CD4-positive, alpha-beta T cell (primary cell): ENCODE data around the gene TXNDC15. TPM values are rescaled to one million over a fixed set of nuclear protein-coding genes. Genes with fewer than 3 reads are reported as not detected.
A peak's percentile ranks its signal among the peaks of the same experiment; 100 is the strongest.

Experiments used
- ATAC-seq: fragments of 200-7000 bp; cut with Tn5 transposase; one replicate; pipeline ENCODE4 v1.10.0; 2022; ENCODE audit warnings: mild to moderate bottlenecking; ENCODE audit not compliant: poor library complexity
- CTCF ChIA-PET: fragments of 350-600 bp; sonication (Branson Sonifier 250); formaldehyde crosslinking; loops from one replicate; lab custom pipeline; 2021; ENCODE audit warnings: antibody characterized with exemption, inconsistent platforms; lab: Charles Lee
- POLR2A ChIA-PET: fragments of 350-600 bp; sonication (Branson Sonifier 250); formaldehyde crosslinking; loops from one replicate; lab custom pipeline; 2021; ENCODE audit warnings: antibody characterized with exemption, inconsistent platforms; lab: Charles Lee
- DNase-seq, 14 experiments: peaks; one replicate each; pipeline ENCODE4 v3.0.0-alpha.2; 2013 to 2020; ENCODE audit warnings: mixed read lengths in 2 of 14
- H3K27ac ChIP-seq, 2 donors: one replicate each; pipeline versions ENCODE4 v1.5.1 to v1.7.0; 2013; ENCODE audit warnings: low read length in 2 of 2, low read depth in 1 of 2, mild to moderate bottlenecking in 1 of 2
- H3K27me3 ChIP-seq, 2 experiments: 1 replicate in 1 of 2; 2 replicates in 1 of 2; pipeline versions ENCODE4 v1.6.1 to v1.7.0; 2013; ENCODE audit warnings: low read length in 2 of 2, control low read depth in 1 of 2, mild to moderate bottlenecking in 1 of 2, moderate library complexity in 1 of 2; ENCODE audit not compliant: insufficient read depth in 2 of 2, control insufficient read depth in 1 of 2
- H3K36me3 ChIP-seq: one replicate; pipeline ENCODE4 v1.6.1; 2013; ENCODE audit warnings: low read length, control low read depth; ENCODE audit not compliant: insufficient read depth
- H3K4me1 ChIP-seq: one replicate; pipeline ENCODE4 v1.6.1; 2013; ENCODE audit warnings: low read length, control low read depth; ENCODE audit not compliant: insufficient read depth
- H3K4me3 ChIP-seq: one replicate; pipeline ENCODE4 v1.5.1; 2013; ENCODE audit warnings: mild to moderate bottlenecking, low read length, moderate library complexity
- H3K9me3 ChIP-seq, 2 experiments: 1 replicate in 1 of 2; 2 replicates in 1 of 2; pipeline versions ENCODE4 v1.6.1 to v1.7.0; 2013; ENCODE audit warnings: low read length in 2 of 2, mild to moderate bottlenecking in 2 of 2, control low read depth in 1 of 2, moderate library complexity in 1 of 2; ENCODE audit not compliant: control insufficient read depth in 1 of 2, insufficient read depth in 1 of 2
- H3K27ac Mint-ChIP-seq: one replicate; pipeline ENCODE4 v1.8.0; 2020; ENCODE audit warnings: mixed read lengths
- H3K27me3 Mint-ChIP-seq: one replicate; pipeline ENCODE4 v1.8.0; 2021; ENCODE audit warnings: mixed read lengths
- H3K36me3 Mint-ChIP-seq: one replicate; pipeline ENCODE4 v1.8.0; 2021; ENCODE audit warnings: low read depth, mixed read lengths
- H3K4me1 Mint-ChIP-seq: one replicate; pipeline ENCODE4 v1.8.0; 2021; ENCODE audit warnings: low read depth, mixed read lengths
- H3K4me3 Mint-ChIP-seq: one replicate; pipeline ENCODE4 v1.8.0; 2020; ENCODE audit warnings: mild to moderate bottlenecking, mixed read lengths
- H3K9me3 Mint-ChIP-seq: one replicate; pipeline ENCODE4 v1.8.0; 2020; ENCODE audit warnings: mixed read lengths
- CTCF ChIP-seq: fragments of 200-600 bp; IDR thresholded peaks from one replicate; pipeline ENCODE4 v1.8.0; 2022; ENCODE audit warnings: antibody characterized with exemption, mild to moderate bottlenecking
- intact Hi-C, 2 experiments: fragments of 100-400 bp; cut with DNase I in 1 of 2; cut with micrococcal nuclease in 1 of 2; formaldehyde crosslinking; loops; one replicate each; pipeline versions ENCODE4 v1.15.1 to v1.9.0; 2023 to 2025; cut with DNase I, micrococcal nuclease
- total RNA-seq, 174 experiments: library from RNA in 2 of 174; stranded (reverse) in 2 of 174; gene quantifications; one replicate each; pipeline ENCODE4 v1.2.3 and lab custom pipeline; 2021 to 2026

TXNDC15 gene
- total RNA-seq, 2 experiments from 2014 or later, result 19.6 to 20.0 TPM

GRCh38 chr5:134917070-134917815, 43.1 kb downstream of the TXNDC15 start:
- no peaks in the 10 kb centered on the region for H3K27me3 Mint-ChIP-seq
- H3K36me3 Mint-ChIP-seq, result peaks cover 52% of the 10 kb centered on the region
- ATAC-seq, result no peak
- Histone ChIP-seq H3K27me3 (no peaks in the 10 kb centered on the region), H3K4me3 (no peak overlapping the region), H3K27ac (no peak overlapping the region), H3K9me3 (no peaks in the 10 kb centered on the region), H3K4me1 (no peaks in the 10 kb centered on the region), H3K36me3 (peaks cover 35% of the 10 kb centered on the region)
- H3K9me3 Mint-ChIP-seq, result no peaks in the 10 kb centered on the region
- intact Hi-C loops, result loop anchor here in 1 of 2 experiments (5.0 kb wide), 2 partner anchors 275 to 415 kb away; no protein-coding TSS in a partner anchor
- H3K4me3 Mint-ChIP-seq, result no peak overlapping the region
- POLR2A ChIA-PET, result no interaction called here
- CTCF ChIA-PET, result interaction anchor here (1.2 kb wide), 1 partner anchor 12 kb away, joined by 4 read pairs; the partner anchor contains the start of gene PCBD2
- no peak for TF ChIP-seq CTCF
- peaks cover 12% of the 10 kb centered on the region for H3K4me1 Mint-ChIP-seq
- H3K27ac Mint-ChIP-seq, result no peak overlapping the region
- DNase-seq, result peak in 1 of 14 experiments; percentile 9

GRCh38 chr5:134918861-134919260, 44.7 kb downstream of the TXNDC15 start:
- no peak overlapping the region for H3K27ac Mint-ChIP-seq
- H3K27ac ChIP-seq, result no peak overlapping the region
- H3K36me3 ChIP-seq, result peaks cover 25% of the 10 kb centered on the region
- no peaks in the 10 kb centered on the region for H3K9me3 ChIP-seq
- H3K4me1 Mint-ChIP-seq, result peaks cover 12% of the 10 kb centered on the region
- no peak overlapping the region for H3K4me3 ChIP-seq
- H3K4me1 ChIP-seq, result no peaks in the 10 kb centered on the region
- H3K36me3 Mint-ChIP-seq, result peaks cover 54% of the 10 kb centered on the region
- DNase-seq, result no peak
- ChIA-PET POLR2A (no interaction called here), CTCF (interaction anchor here (1.0 kb wide), 1 partner anchor 14 kb away, joined by 3 read pairs; the partner anchor contains the start of gene PCBD2)
- H3K27me3 Mint-ChIP-seq, result no peaks in the 10 kb centered on the region
- ATAC-seq, result no peak
- H3K9me3 Mint-ChIP-seq, result no peaks in the 10 kb centered on the region
- H3K4me3 Mint-ChIP-seq, result no peak overlapping the region
- TF ChIP-seq CTCF, result no peak
- intact Hi-C loops, result loop anchor here in 1 of 2 experiments (5.0 kb wide), 2 partner anchors 273 to 413 kb away; no protein-coding TSS in a partner anchor
- no peaks in the 10 kb centered on the region for H3K27me3 ChIP-seq

- H3K27me3 Mint-ChIP-seq, result no peaks in the 10 kb centered on the region
- intact Hi-C loops, result no loop called here
- H3K4me3 Mint-ChIP-seq, result no peak overlapping the region
- peaks cover 19% of the 10 kb centered on the region for H3K36me3 ChIP-seq
- no peak overlapping the region for H3K4me3 ChIP-seq
- ChIA-PET CTCF (interaction anchor here (1.1 kb wide), 1 partner anchor 270 kb away, joined by 3 read pairs; no protein-coding TSS in a partner anchor), POLR2A (no interaction called here)
- peaks cover 12% of the 10 kb centered on the region for H3K4me1 Mint-ChIP-seq
- no peaks in the 10 kb centered on the region for H3K9me3 ChIP-seq
- DNase-seq (no peak), ATAC-seq (no peak)
- no peaks in the 10 kb centered on the region for H3K4me1 ChIP-seq
- no peaks in the 10 kb centered on the region for H3K9me3 Mint-ChIP-seq
- no peak overlapping the region for H3K27ac Mint-ChIP-seq
- H3K27me3 ChIP-seq, result no peaks in the 10 kb centered on the region
- no peak overlapping the region for H3K27ac ChIP-seq
- no peak for TF ChIP-seq CTCF
- peaks cover 49% of the 10 kb centered on the region for H3K36me3 Mint-ChIP-seq
These were observed 46.8 kb downstream of the TXNDC15 start for GRCh38 chr5:134920848-134921575.
